ENCODE results near the gene DNAJC10.

DNA sequence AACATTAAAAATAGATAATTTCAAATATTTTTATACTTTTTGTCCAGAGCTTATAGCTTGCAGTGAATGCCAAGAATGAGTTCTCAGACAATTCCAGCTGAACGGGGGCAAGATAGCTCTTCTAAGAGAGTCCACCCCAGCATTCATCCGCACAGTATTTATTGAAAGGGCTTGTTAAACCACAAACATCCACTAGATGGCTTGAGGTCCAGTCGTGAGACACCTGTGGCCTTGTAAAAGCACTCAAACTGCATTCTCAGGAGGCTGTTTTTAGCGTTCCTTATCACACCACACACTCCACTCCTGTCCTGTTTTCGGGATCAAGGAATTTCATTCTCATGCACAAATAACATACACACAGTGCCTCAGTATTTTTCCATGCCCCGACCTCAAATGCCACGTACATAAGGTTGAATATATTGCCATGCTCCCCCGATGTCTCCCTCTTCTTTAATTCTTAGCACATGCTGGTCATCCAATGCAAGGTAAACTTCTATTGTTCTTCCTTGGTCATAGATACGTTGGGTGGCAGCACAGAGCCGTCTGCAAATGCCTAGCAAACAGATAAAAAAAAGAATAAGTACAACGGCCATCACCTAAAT lies 47.4 kb downstream of the DNAJC10 start:
- TF ChIP-seq POLR2A (IDR thresholded peaks at IDR 0.05; ENCODE audit: low read depth, low read length), result no peak
- TF ChIP-seq, protein P1, sequence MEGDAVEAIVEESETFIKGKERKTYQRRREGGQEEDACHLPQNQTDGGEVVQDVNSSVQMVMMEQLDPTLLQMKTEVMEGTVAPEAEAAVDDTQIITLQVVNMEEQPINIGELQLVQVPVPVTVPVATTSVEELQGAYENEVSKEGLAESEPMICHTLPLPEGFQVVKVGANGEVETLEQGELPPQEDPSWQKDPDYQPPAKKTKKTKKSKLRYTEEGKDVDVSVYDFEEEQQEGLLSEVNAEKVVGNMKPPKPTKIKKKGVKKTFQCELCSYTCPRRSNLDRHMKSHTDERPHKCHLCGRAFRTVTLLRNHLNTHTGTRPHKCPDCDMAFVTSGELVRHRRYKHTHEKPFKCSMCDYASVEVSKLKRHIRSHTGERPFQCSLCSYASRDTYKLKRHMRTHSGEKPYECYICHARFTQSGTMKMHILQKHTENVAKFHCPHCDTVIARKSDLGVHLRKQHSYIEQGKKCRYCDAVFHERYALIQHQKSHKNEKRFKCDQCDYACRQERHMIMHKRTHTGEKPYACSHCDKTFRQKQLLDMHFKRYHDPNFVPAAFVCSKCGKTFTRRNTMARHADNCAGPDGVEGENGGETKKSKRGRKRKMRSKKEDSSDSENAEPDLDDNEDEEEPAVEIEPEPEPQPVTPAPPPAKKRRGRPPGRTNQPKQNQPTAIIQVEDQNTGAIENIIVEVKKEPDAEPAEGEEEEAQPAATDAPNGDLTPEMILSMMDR (conservative IDR thresholded peaks at IDR 0.05; ENCODE audit: low read depth, low read length), result peak; percentile 50
- no peak for TF ChIP-seq MAZ (IDR thresholded peaks at IDR 0.05; ENCODE audit: borderline replicate concordance, low read depth, low read length)
- no peak for TF ChIP-seq CEBPB (IDR thresholded peaks at IDR 0.05; ENCODE audit: low read depth, low read length)
- TF ChIP-seq RAD21 (IDR thresholded peaks at IDR 0.05; ENCODE audit: low read length), result peak; percentile 48
- no peak for TF ChIP-seq RCOR1 (IDR thresholded peaks at IDR 0.05; ENCODE audit: insufficient replicate concordance, low read length)
- no peak for TF ChIP-seq USF2 (IDR thresholded peaks at IDR 0.05; ENCODE audit: low read depth, low read length)
- no peak for TF ChIP-seq ELK1 (IDR thresholded peaks at IDR 0.05; ENCODE audit: borderline replicate concordance, low read depth, low read length)
- TF ChIP-seq RFX5 (IDR thresholded peaks at IDR 0.05; ENCODE audit: low read depth, low read length), result no peak
- TF ChIP-seq MXI1 (IDR thresholded peaks at IDR 0.05; ENCODE audit: borderline replicate concordance, low read depth, low read length), result no peak
